ENCODE measurements around the gene ST3GAL2.

The ST3GAL2 gene

GRCh38 chr16:70437017-70437581, 1.8 kb downstream of the ST3GAL2 start:
- no peak for DNase-seq

- DNase-seq = no peak
These were observed 4.2 kb downstream of the ST3GAL2 start for GRCh38 chr16:70434484-70435260.

GRCh38 chr16:70433458-70434103, 5.3 kb downstream of the ST3GAL2 start:
- DNase-seq = no peak

DNA sequence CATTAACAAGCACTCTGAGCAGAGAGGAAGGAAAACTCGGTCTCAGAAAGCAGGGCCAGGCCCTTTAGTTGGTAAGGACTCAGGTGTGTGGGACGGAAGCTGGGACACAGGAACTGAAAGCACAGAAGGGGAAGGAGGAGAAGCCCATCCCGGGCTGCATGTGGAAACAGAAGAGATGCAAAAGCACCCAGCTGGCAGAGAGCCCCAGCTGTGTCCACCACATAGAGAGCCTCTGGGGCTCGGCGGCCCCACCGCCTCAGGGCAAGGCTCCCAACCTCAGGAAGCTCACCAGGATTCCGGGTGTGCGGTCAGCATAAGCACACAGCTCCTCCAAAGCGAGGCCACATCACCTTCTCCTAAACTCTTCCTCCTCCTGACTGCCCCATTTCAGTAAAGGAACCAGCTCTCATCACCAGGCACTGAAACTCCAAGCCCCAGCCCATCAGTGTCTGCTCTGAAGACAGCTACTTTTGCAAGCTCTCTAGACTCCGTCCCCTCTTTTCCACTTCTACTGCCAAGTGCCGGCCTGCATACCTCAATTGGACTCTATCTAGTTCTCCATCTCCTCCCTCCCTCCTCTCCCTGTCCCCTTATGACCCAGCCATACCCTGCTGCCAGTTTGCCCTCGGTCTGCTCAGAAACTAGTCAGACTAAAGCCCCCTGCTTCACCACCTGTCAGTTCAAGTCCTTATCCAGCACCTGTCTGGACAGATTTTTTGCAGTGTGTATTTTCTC, 6.0 kb downstream of the ST3GAL2 start:
- DNase-seq = no peak

- no peak for DNase-seq
These were observed 6.6 kb downstream of the ST3GAL2 start for GRCh38 chr16:70432356-70432722.

GRCh38 chr16:70430667-70431536, 8.0 kb downstream of the ST3GAL2 start:
- DNase-seq = no peak

DNA sequence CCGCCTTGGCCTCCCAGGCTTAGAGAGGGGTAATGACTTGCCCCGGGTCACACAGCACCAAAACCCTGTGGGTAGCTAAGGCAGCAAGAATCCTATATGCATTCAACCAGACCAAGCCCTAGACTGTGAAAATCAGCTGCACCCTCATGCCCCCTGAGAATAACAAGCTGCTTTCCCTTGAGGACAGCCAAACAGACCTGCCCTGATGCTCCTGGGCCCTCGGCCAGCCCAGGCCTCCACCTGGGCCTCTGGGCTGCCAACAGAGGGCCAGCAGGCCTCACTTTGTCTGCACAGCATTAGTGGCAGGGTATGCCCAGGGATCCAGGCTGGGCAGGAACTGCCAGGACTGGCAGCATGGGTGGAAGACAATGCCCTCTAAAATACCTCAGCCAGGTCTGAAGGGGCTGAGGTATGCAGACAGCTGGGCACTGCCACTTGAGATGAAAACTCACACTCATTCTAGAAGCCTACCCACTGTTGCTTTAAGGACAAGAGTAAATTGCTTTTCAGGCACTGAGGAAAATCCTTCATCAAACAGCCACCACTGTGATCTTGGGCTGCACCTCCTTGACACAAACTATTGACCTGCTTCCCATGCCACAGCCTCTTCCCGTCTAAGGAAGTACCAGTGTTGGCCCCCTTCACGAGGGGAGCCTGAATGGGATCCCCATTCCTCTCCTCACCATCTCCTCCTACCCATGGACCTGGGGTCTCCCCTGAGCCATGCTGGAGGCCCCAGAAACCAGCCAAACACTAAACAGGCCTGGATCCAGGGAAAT, 8.8 kb downstream of the ST3GAL2 start:
- DNase-seq = no peak

GRCh38 chr16:70428178-70428998, 10.5 kb downstream of the ST3GAL2 start:
- peak in 1 of 2 experiments; percentile 54 for DNase-seq

GRCh38 chr16:70427786-70428177, 11.1 kb downstream of the ST3GAL2 start:
- no peak for DNase-seq

- DNase-seq = no peak
These were observed 16.4 kb downstream of the ST3GAL2 start for GRCh38 chr16:70422543-70422942.

- DNase-seq = no peak
These were observed 17.2 kb downstream of the ST3GAL2 start for GRCh38 chr16:70421473-70422311.

GRCh38 chr16:70421014-70421413, 17.9 kb downstream of the ST3GAL2 start:
- no peak for DNase-seq

DNA sequence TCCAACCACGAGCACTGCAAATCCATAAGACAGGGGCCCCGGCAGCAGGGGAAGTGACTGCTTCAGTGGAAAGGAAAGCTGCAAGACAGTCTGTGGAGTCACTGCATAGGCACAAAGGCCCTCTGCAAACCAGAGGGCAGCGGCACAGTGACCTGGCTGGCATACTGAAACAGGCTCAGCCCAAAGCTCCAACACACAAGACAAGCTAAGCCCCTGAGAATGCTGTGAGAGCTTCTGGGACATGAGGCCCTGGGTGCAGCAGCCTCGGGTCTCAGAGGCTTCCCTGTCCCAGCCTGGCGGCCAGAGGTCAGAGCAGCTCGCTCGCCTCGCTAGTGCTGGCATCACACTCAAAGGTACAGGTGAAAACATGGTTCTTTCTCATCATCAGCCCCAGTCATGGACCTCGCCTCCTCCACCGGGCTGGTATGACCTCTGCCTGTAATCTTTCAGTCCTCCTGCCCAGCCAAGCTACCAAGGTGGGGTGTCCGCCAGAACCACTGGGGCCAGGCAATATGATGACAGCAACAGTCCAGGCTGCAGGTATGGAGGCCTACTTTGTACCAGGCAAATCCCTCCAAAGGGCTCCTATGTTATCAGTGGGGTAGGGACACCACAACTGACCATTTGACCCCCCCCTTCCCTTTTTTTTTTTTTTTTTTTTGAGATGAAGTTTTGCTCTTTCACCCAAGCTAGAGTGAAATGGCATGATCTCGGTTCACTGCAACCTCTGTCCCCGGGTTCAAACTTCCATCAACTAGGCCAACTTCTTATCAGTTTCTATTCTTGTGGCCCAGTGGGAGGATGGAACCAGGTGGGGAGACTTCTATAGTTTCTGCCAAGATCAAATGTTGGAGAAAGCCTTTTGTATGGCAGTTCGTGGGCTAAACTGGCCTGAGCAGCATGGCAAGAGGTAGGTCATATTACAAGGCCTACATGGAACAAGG, 19.2 kb downstream of the ST3GAL2 start:
- no peak for DNase-seq

DNA sequence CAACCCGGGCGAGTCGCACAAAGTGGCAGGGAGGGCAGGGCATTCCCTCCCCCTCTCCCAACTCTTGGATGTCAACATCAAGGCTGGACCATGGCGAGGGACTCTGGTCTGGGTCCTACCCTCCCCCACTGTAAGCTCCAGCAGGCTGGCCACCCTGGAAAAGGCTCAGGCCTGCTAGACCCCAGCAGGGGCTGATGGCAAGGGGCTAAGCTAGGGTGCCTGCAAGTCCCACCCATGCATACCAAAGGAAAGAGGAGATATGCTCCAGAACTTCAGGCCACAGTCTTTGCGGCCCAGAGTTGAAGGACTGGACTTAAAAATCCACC, 19.9 kb downstream of the ST3GAL2 start:
- DNase-seq = no peak

GRCh38 chr16:70418274-70418992, 20.5 kb downstream of the ST3GAL2 start:
- DNase-seq = no peak

DNA sequence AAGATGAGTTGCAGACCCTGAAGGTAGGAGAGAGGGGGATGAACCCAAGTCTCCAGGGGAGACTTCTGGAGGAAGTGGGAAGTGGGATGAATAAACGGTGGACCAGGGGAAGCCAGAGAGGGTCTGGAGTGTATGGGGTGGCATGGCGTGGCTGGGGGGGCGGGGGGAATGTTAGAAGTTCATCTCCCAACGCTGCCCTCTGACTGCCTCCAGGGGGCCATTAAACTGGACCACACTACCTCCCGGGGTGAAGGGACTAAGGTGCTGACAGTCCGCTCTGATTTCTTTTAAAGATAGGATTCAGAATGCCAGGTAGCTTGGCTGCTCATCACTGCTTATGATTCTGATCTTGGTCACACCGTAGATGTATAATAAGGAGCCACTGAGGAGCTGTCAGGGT, 21.2 kb downstream of the ST3GAL2 start:
- DNase-seq = no peak

DNA sequence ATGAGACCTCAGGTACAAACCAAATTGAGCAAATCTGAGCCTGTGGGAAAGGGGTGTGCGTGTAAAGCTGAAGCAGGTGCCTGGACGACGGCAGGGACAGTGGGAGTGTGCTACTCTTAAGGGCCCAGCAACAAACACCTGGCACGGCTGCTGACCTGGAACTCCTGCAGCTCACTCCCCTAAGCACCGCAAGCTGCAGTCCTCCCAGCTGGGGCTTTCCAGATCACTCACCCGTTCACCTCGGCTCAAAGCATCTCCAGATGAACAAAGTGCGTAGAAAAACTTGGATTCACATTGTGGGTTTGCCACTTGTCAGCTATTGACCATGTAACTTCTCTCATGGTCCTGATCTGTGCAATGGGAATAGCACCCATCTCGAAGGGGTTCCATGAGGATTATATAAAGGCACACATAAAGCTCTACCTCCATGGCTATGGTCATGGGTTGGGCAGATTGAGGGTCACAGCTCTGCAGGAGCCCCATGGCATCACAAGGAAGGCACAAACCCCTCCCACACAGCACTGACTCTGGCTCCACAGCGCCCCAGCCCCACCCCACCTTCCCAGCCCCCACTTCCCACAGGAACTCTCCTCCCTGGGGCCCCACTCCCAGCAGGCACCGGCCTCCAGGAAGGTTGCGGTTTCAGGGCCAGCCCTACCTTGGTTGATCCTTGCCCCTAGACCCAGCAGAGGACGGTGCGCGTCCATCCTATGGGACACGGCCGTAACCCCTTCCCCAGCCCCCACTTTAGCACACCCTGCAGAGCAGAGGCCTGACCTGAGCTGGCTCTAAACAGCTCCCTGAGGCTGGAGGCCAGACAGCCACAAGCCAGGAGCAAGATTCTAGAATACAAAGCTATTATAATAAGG, 21.9 kb downstream of the ST3GAL2 start:
- DNase-seq = no peak
